ENCODE data around the gene TRPV5. TPM values are rescaled to one million over a fixed set of nuclear protein-coding genes. Genes with fewer than 3 reads are reported as not detected.

Gene TRPV5
- total and polyA plus RNA-seq, 2 donors (not counting 1 experiment from before 2014, with no cell fraction given): not detected

DNA sequence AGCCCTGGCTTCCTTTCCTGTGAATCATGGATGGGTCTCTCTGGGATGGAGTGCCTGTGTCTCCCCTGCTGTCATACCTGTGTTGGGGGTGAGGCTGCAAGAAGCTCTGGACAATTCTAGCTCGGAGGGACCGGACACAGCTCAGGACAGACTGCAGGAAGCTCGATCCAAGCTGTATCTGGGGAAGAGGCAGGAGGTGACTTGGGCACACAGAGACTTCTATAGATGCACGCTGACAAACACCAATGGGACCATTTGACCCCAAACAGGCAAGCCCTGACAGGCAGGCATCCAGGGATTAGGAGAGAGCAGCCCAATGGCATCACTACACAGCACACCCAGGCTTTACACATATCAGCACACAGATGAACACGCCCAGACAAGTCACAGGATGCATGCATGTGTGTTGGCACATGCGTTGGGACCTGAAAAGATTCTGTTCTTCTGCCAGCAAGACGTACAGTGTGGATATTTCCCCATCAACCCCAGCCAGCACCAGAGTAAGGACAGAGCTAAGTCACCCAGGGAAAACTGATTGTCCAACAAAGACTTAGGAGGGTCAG lies 10.2 kb upstream of the TRPV5 start:
- Histone ChIP-seq H3K9me3 (ENCODE audit: control insufficient read depth, insufficient read depth, low read depth, low read length) (no peaks in the 10 kb centered on the region), H3K4me2 (ENCODE audit: extremely low read depth, insufficient read depth, low read length) (no peak overlapping the region)

GRCh38 chr7:142942746-142943145 lies 9.2 kb upstream of the TRPV5 start:
- Histone ChIP-seq H3K4me3 (replicated peaks in 1 of 4; ENCODE audit: control extremely low read depth in 1 of 4, insufficient read depth in 1 of 4, low read depth in 3 of 4, low read length in 4 of 4) (no peak overlapping the region), H3K79me2 (ENCODE audit: control insufficient read depth, insufficient read depth, low read length) (no peaks in the 10 kb centered on the region), H2AFZ (ENCODE audit: low read length) (no peak overlapping the region), H3K36me3 (ENCODE audit: control insufficient read depth, insufficient read depth, low read length) (no peaks in the 10 kb centered on the region), H3K27me3 (ENCODE audit: control insufficient read depth, insufficient read depth, low read length) (no peaks in the 10 kb centered on the region), H3K27ac (ENCODE audit: insufficient read depth, low read length) (no peak overlapping the region), H3K4me2 (ENCODE audit: extremely low read depth, insufficient read depth, low read length) (no peak overlapping the region), H3K9me3 (ENCODE audit: control insufficient read depth, insufficient read depth, low read depth, low read length) (no peaks in the 10 kb centered on the region), H3K9ac (ENCODE audit: insufficient read depth, low read length) (no peak overlapping the region), H4K20me1 (ENCODE audit: control insufficient read depth, extremely low read depth, insufficient read depth, low read length) (no peaks in the 10 kb centered on the region), H3K4me1 (ENCODE audit: control insufficient read depth, extremely low read depth, insufficient read depth, low read length) (no peaks in the 10 kb centered on the region)
- no peak for TF ChIP-seq CTCF (conservative IDR thresholded peaks at IDR 0.05 in 1 of 2, IDR thresholded peaks at IDR 0.05 in 1 of 2; ENCODE audit: low read depth in 1 of 2, low read length in 2 of 2)
- TF ChIP-seq EZH2 (IDR thresholded peaks at IDR 0.05; ENCODE audit: low read length, missing control alignments): no peak
- DNase-seq (ENCODE audit: low read depth in 2 of 2): no peak

More for the DNA sequence above, 10.2 kb upstream of the TRPV5 start:
- DNase-seq (ENCODE audit: low read depth in 2 of 2): no peak
- no peak overlapping the region for H3K4me3 ChIP-seq (replicated peaks in 1 of 4; ENCODE audit: control extremely low read depth in 1 of 4, insufficient read depth in 1 of 4, low read depth in 3 of 4, low read length in 4 of 4)
- no peaks in the 10 kb centered on the region for H3K36me3 ChIP-seq (ENCODE audit: control insufficient read depth, insufficient read depth, low read length)
- H4K20me1 ChIP-seq (ENCODE audit: control insufficient read depth, extremely low read depth, insufficient read depth, low read length): no peaks in the 10 kb centered on the region
- H2AFZ ChIP-seq (ENCODE audit: low read length): no peak overlapping the region
- no peak overlapping the region for H3K27ac ChIP-seq (ENCODE audit: insufficient read depth, low read length)
- no peak for TF ChIP-seq EZH2 (IDR thresholded peaks at IDR 0.05; ENCODE audit: low read length, missing control alignments)
- TF ChIP-seq CTCF (conservative IDR thresholded peaks at IDR 0.05 in 1 of 2, IDR thresholded peaks at IDR 0.05 in 1 of 2; ENCODE audit: low read depth in 1 of 2, low read length in 2 of 2): no peak
- no peaks in the 10 kb centered on the region for H3K79me2 ChIP-seq (ENCODE audit: control insufficient read depth, insufficient read depth, low read length)
- no peak overlapping the region for H3K9ac ChIP-seq (ENCODE audit: insufficient read depth, low read length)
- no peaks in the 10 kb centered on the region for H3K27me3 ChIP-seq (ENCODE audit: control insufficient read depth, insufficient read depth, low read length)
- no peaks in the 10 kb centered on the region for H3K4me1 ChIP-seq (ENCODE audit: control insufficient read depth, extremely low read depth, insufficient read depth, low read length)

DNA sequence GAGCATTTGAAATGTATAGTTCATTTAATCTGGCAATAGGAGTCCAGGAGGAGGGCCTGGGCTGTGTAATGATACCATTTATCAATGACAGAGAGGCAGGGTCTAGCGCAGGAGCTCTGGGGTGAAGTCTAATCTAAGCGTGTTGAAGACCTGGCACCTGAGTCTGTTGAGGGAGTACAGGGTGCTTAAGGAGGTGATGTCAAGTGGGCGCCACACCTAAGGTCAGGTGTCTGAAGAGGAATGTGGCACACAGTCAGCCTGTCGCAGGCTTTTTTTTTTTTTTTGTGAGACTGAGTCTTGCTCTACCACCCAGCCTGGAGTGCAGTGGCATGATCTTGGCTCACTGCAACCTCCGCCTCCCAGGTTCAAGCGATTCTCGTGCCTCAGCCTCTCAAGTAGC lies 8.0 kb upstream of the TRPV5 start:
- Histone ChIP-seq H3K4me1 (ENCODE audit: control insufficient read depth, extremely low read depth, insufficient read depth, low read length) (no peaks in the 10 kb centered on the region), H2AFZ (ENCODE audit: low read length) (no peak overlapping the region), H3K27me3 (ENCODE audit: control insufficient read depth, insufficient read depth, low read length) (no peaks in the 10 kb centered on the region), H3K27ac (ENCODE audit: insufficient read depth, low read length) (no peak overlapping the region), H4K20me1 (ENCODE audit: control insufficient read depth, extremely low read depth, insufficient read depth, low read length) (no peaks in the 10 kb centered on the region), H3K4me3 (replicated peaks in 1 of 4; ENCODE audit: control extremely low read depth in 1 of 4, insufficient read depth in 1 of 4, low read depth in 3 of 4, low read length in 4 of 4) (no peak overlapping the region), H3K9ac (ENCODE audit: insufficient read depth, low read length) (no peak overlapping the region), H3K4me2 (ENCODE audit: extremely low read depth, insufficient read depth, low read length) (no peak overlapping the region), H3K36me3 (ENCODE audit: control insufficient read depth, insufficient read depth, low read length) (no peaks in the 10 kb centered on the region), H3K79me2 (ENCODE audit: control insufficient read depth, insufficient read depth, low read length) (no peaks in the 10 kb centered on the region), H3K9me3 (ENCODE audit: control insufficient read depth, insufficient read depth, low read depth, low read length) (no peaks in the 10 kb centered on the region)
- TF ChIP-seq CTCF (conservative IDR thresholded peaks at IDR 0.05 in 1 of 2, IDR thresholded peaks at IDR 0.05 in 1 of 2; ENCODE audit: low read depth in 1 of 2, low read length in 2 of 2) (no peak), EZH2 (IDR thresholded peaks at IDR 0.05; ENCODE audit: low read length, missing control alignments) (no peak)
- no peak for DNase-seq (ENCODE audit: low read depth in 2 of 2)

All from fibroblast of lung (primary cell).